Omental fat pad (tissue), 4 donors: Measurements from ENCODE around the gene RIMBP2. TPM values are rescaled to one million over a fixed set of nuclear protein-coding genes. Genes with fewer than 3 reads are reported as not detected.

Experiments
- ATAC-seq: fragments of 150-250 bp; one replicate; pipeline ENCODE4 v1.9.1; 2016; ENCODE audit warnings: mild to moderate bottlenecking, moderate library complexity; ENCODE audit not compliant: low FRiP score
- DNase-seq: peaks from one replicate; pipeline ENCODE4 v3.0.0-alpha.2; 2019; ENCODE audit warnings: low spot score
- CTCF ChIP-seq, 3 donors: fragments of 450-650 bp; IDR thresholded peaks; one replicate each; pipeline ENCODE4 v1.5.1; 2016 to 2017; ENCODE audit warnings: antibody characterized with exemption in 3 of 3, mild to moderate bottlenecking in 3 of 3, moderate library complexity in 2 of 3
- total RNA-seq, 4 donors: library from RNA; depleted of rRNA; stranded (reverse); fragments of >200 nt; gene quantifications; one replicate each; pipeline ENCODE4 v1.1.0, GENCODE V29; 2016

The RIMBP2 gene
- total RNA-seq, 4 donors from 2014 or later = 0.36 to 3.2 (median 1.6) TPM; not detected in 1

GRCh38 chr12:130569521-130569920, 146.6 kb downstream of the RIMBP2 start:
- ATAC-seq (no peak), DNase-seq (no peak)
- TF ChIP-seq CTCF (IDR thresholded peaks at IDR 0.05) = no peak

- TF ChIP-seq CTCF (IDR thresholded peaks at IDR 0.05) = no peak
- no peak for ATAC-seq
- no peak for DNase-seq
Measured at GRCh38 chr12:130568501-130568900, 147.6 kb downstream of the RIMBP2 start.

- no peak for ATAC-seq
- no peak for TF ChIP-seq CTCF (IDR thresholded peaks at IDR 0.05)
- DNase-seq = no peak
Measured at GRCh38 chr12:130568041-130568440, 148.1 kb downstream of the RIMBP2 start.

GRCh38 chr12:130566446-130567155, 149.5 kb downstream of the RIMBP2 start:
- TF ChIP-seq CTCF (IDR thresholded peaks at IDR 0.05) = no peak
- DNase-seq (no peak), ATAC-seq (no peak)

- TF ChIP-seq CTCF (IDR thresholded peaks at IDR 0.05) = no peak
- DNase-seq = no peak
- no peak for ATAC-seq
Measured at GRCh38 chr12:130565189-130565588, 150.9 kb downstream of the RIMBP2 start.

- ATAC-seq = no peak
- no peak for TF ChIP-seq CTCF (IDR thresholded peaks at IDR 0.05)
- no peak for DNase-seq
Measured at GRCh38 chr12:130563323-130563722, 152.8 kb downstream of the RIMBP2 start.

GRCh38 chr12:130562716-130563115, 153.4 kb downstream of the RIMBP2 start:
- TF ChIP-seq CTCF (IDR thresholded peaks at IDR 0.05) = no peak
- DNase-seq (no peak), ATAC-seq (no peak)
